Astrocyte (in vitro differentiated cells and primary cell): ENCODE data around the gene LCE1A. TPM values are rescaled to one million over a fixed set of nuclear protein-coding genes. Genes with fewer than 3 reads are reported as not detected.

Source experiments
- DNase-seq: peaks from one replicate; pipeline ENCODE4 v3.0.0-alpha.2; 2010; ENCODE audit warnings: low read depth
- FAIRE-seq: peaks from 2 replicates; lab custom pipeline; 2011; peaks lifted over from hg19 to GRCh38; lab: Jason Lieb, UNC
- H2AFZ ChIP-seq: 2 replicates; pipeline ENCODE4 v1.6.0; 2012; ENCODE audit warnings: low read depth, low read length, inconsistent platforms
- H3K27ac ChIP-seq: 2 replicates; pipeline ENCODE4 v1.5.1; 2011; ENCODE audit warnings: low read depth, low read length, inconsistent platforms
- H3K27me3 ChIP-seq: 2 replicates; pipeline ENCODE4 v1.6.0; 2011; ENCODE audit warnings: low read length, inconsistent platforms; ENCODE audit not compliant: insufficient read depth
- H3K36me3 ChIP-seq: 2 replicates; pipeline ENCODE4 v1.5.1; 2011; ENCODE audit warnings: low read length, inconsistent platforms; ENCODE audit not compliant: insufficient read depth
- H3K4me1 ChIP-seq: 2 replicates; pipeline ENCODE4 v1.5.1; 2011; ENCODE audit warnings: low read length, inconsistent platforms; ENCODE audit not compliant: insufficient read depth
- H3K4me2 ChIP-seq: 2 replicates; pipeline ENCODE4 v1.6.0; 2012; ENCODE audit warnings: low read length, inconsistent platforms
- H3K4me3 ChIP-seq: 2 replicates; pipeline ENCODE4 v1.5.1; 2011; ENCODE audit warnings: low read depth, mild to moderate bottlenecking, low read length, inconsistent platforms; ENCODE audit not compliant: insufficient read depth
- H3K79me2 ChIP-seq: 2 replicates; pipeline ENCODE4 v1.6.0; 2012; ENCODE audit warnings: mild to moderate bottlenecking, low read length, inconsistent platforms; ENCODE audit not compliant: insufficient read depth
- H3K9ac ChIP-seq: 2 replicates; pipeline ENCODE4 v1.6.0; 2012; ENCODE audit warnings: mild to moderate bottlenecking, low read length, inconsistent platforms
- H3K9me3 ChIP-seq: 2 replicates; pipeline ENCODE4 v1.5.1; 2012; ENCODE audit warnings: low read depth, mild to moderate bottlenecking, low read length, inconsistent platforms; ENCODE audit not compliant: insufficient read depth
- H4K20me1 ChIP-seq: 2 replicates; pipeline ENCODE4 v1.6.0; 2012; ENCODE audit warnings: low read length, inconsistent platforms; ENCODE audit not compliant: insufficient read depth
- H3K27ac Mint-ChIP-seq: one replicate; pipeline ENCODE4 v1.8.0; 2021; ENCODE audit warnings: mild to moderate bottlenecking, mixed read lengths; ENCODE audit not compliant: unreplicated experiment
- H3K27me3 Mint-ChIP-seq: one replicate; pipeline ENCODE4 v1.8.0; 2021; ENCODE audit warnings: low read depth, mixed read lengths; ENCODE audit not compliant: unreplicated experiment
- H3K36me3 Mint-ChIP-seq: one replicate; pipeline ENCODE4 v1.8.0; 2021; ENCODE audit warnings: low read depth, mixed read lengths; ENCODE audit not compliant: unreplicated experiment
- H3K4me1 Mint-ChIP-seq: one replicate; pipeline ENCODE4 v1.8.0; 2021; ENCODE audit warnings: low read depth, mixed read lengths; ENCODE audit not compliant: unreplicated experiment
- H3K4me3 Mint-ChIP-seq: one replicate; pipeline ENCODE4 v1.8.0; 2021; ENCODE audit warnings: mild to moderate bottlenecking, moderate library complexity, mixed read lengths; ENCODE audit not compliant: unreplicated experiment
- H3K9me3 Mint-ChIP-seq: one replicate; pipeline ENCODE4 v1.8.0; 2021; ENCODE audit warnings: mild to moderate bottlenecking, mixed read lengths; ENCODE audit not compliant: unreplicated experiment
- EZH2 ChIP-seq: IDR thresholded peaks from 2 replicates; pipeline ENCODE4 v1.6.1; 2012; ENCODE audit warnings: mild to moderate bottlenecking, low read length, inconsistent platforms; ENCODE audit not compliant: insufficient read depth
- total RNA-seq: library from RNA; stranded (reverse); gene quantifications from 2 replicates; pipeline ENCODE4 v1.2.1, GENCODE V29; 2021
- TF ChIP-seq, protein P1 (sequence below): IDR thresholded peaks from 2 replicates; pipeline ENCODE4 v1.5.1; 2011; ENCODE audit warnings: low read depth, mild to moderate bottlenecking, inconsistent platforms, low read length, moderate library complexity; ENCODE audit not compliant: insufficient read depth

The LCE1A gene
- total RNA-seq, 1 donor from 2014 or later = not detected

GRCh38 chr1:152866321-152866720, 39.0 kb downstream of the LCE1A start:
- TF ChIP-seq EZH2 = no peak
- TF ChIP-seq, protein P1, sequence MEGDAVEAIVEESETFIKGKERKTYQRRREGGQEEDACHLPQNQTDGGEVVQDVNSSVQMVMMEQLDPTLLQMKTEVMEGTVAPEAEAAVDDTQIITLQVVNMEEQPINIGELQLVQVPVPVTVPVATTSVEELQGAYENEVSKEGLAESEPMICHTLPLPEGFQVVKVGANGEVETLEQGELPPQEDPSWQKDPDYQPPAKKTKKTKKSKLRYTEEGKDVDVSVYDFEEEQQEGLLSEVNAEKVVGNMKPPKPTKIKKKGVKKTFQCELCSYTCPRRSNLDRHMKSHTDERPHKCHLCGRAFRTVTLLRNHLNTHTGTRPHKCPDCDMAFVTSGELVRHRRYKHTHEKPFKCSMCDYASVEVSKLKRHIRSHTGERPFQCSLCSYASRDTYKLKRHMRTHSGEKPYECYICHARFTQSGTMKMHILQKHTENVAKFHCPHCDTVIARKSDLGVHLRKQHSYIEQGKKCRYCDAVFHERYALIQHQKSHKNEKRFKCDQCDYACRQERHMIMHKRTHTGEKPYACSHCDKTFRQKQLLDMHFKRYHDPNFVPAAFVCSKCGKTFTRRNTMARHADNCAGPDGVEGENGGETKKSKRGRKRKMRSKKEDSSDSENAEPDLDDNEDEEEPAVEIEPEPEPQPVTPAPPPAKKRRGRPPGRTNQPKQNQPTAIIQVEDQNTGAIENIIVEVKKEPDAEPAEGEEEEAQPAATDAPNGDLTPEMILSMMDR = no peak
- H3K27ac ChIP-seq = no peak overlapping the region
- no peaks in the 10 kb centered on the region for H3K4me1 Mint-ChIP-seq
- H3K4me2 ChIP-seq = no peak overlapping the region
- no peak overlapping the region for H3K4me3 Mint-ChIP-seq
- H3K9me3 Mint-ChIP-seq = no peaks in the 10 kb centered on the region
- H3K27me3 Mint-ChIP-seq = peaks cover 3% of the 10 kb centered on the region
- peaks cover 3% of the 10 kb centered on the region for H3K27me3 ChIP-seq
- H3K36me3 ChIP-seq = no peaks in the 10 kb centered on the region
- H4K20me1 ChIP-seq = no peaks in the 10 kb centered on the region
- no peak for FAIRE-seq
- DNase-seq = no peak
- no peaks in the 10 kb centered on the region for H3K79me2 ChIP-seq
- H3K36me3 Mint-ChIP-seq = no peaks in the 10 kb centered on the region
- H2AFZ ChIP-seq = no peak overlapping the region
- H3K27ac Mint-ChIP-seq = no peak overlapping the region
- H3K9ac ChIP-seq = no peak overlapping the region
- H3K4me1 ChIP-seq = no peaks in the 10 kb centered on the region
- no peaks in the 10 kb centered on the region for H3K9me3 ChIP-seq
- no peak overlapping the region for H3K4me3 ChIP-seq

- peak; percentile 13 for FAIRE-seq
Measured at GRCh38 chr1:152869808-152870419, 42.6 kb downstream of the LCE1A start.

More at GRCh38 chr1:152869808-152870419, 42.6 kb downstream of the LCE1A start:
- H3K27me3 Mint-ChIP-seq = peaks cover 4% of the 10 kb centered on the region
- no peaks in the 10 kb centered on the region for H3K4me1 Mint-ChIP-seq
- H3K9ac ChIP-seq = no peak overlapping the region
- H3K4me3 Mint-ChIP-seq = no peak overlapping the region
- H3K4me2 ChIP-seq = no peak overlapping the region
- no peaks in the 10 kb centered on the region for H3K9me3 Mint-ChIP-seq
- H3K36me3 ChIP-seq = no peaks in the 10 kb centered on the region
- no peaks in the 10 kb centered on the region for H3K36me3 Mint-ChIP-seq
- no peaks in the 10 kb centered on the region for H4K20me1 ChIP-seq
- H3K27me3 ChIP-seq = peaks cover 3% of the 10 kb centered on the region
- H2AFZ ChIP-seq = no peak overlapping the region
- no peak for TF ChIP-seq EZH2
- TF ChIP-seq, protein P1 = peak; percentile 62
- no peaks in the 10 kb centered on the region for H3K9me3 ChIP-seq
- H3K79me2 ChIP-seq = no peaks in the 10 kb centered on the region
- no peak overlapping the region for H3K27ac Mint-ChIP-seq
- DNase-seq = peak; percentile 17
- H3K4me1 ChIP-seq = no peaks in the 10 kb centered on the region
- H3K27ac ChIP-seq = no peak overlapping the region
- no peak overlapping the region for H3K4me3 ChIP-seq
